D341Med (cell line): Measurements from ENCODE around the gene TMIGD1.
A peak's percentile ranks its signal among the peaks of the same experiment; 100 is the strongest.

Experiments used
- DNase-seq: peaks from one replicate; pipeline ENCODE4 v3.0.0; 2012; ENCODE audit warnings: low spot score

TMIGD1 gene

DNA sequence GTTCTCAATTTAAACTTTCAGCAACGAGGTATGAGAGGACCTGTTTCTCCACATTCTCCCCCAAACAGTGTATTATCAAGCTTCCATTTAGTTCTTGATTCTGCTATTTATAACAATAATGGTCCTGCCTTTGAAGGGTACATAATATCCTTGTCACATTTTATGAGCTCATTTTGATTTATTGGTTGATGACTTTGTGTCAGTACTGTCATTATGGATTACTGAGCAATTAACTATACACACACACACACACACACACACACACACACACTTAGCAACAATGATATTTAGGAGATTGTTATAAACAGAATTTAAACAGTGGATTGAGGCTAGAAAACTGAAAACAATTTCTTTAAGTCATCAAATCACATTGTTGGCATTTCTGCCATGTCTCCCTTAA lies 7.0 kb downstream of the TMIGD1 start:
- no peak for DNase-seq

DNA sequence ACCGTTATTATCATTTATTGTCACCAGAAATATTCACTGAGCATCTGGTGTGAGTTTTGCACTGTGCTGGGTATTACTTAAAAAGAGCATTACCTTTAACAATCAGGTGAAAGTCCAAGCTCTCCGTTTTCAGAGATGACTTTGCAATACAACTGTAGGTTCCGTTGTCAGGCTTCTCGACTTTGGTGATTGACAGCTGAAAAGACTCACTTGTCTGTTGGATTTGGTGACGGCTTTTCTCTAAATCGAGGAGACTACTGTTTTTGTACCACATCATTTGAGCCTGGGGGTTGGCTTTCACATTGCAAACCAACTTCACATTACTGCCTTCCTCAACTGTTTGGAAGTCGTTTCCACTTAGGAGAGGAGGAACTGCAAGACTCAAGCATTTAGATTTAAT lies 9.1 kb downstream of the TMIGD1 start:
- no peak for DNase-seq

DNA sequence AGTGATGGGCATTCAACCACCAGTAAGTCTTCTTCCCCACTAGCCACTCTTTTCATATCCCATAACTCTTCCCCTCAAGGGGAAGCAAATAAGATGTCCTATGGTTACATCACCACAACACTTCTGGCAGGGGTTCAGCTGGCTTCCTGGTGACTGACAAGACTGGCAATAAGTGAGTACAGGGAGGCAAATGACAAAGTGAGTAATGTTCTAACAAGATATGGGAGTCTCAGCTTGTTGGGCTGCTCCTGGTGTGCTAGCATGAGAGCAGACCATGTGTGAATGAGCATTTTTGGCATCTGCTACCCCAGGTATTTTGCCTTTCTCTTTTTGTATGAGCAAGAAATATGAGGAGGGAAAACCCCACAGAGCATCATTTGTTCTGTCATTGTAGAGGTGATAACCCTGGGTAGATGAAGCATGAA lies 9.9 kb downstream of the TMIGD1 start:
- no peak for DNase-seq

DNA sequence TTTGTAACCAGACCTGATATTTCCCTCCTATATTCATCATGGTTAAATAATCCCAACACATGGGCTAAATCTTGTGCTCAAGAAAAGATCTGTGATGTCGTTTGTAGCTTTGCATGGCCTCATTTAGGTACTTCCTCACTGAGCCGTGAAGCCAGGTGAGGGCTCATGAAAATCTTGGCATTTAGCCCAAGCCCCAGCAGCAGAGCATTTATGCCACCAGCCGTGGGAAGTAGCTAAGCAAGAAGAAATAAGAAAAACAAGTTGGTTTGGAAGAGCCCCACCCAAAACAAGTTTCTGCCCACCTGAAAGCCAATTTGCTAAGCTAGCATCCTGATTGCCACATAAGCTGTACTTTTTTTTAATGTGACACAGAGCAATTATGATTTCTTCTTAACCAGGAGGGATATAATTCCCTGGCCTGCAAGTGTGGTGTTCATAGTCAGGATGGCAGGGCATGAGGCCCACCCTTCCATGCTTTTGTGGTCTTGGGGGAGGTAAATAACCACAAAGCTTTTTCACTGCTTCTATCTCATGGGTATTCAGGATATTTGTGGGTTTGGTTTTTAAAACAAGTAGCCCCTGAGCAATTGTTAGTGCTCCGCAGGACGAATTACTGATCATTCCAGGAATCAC lies 10.5 kb downstream of the TMIGD1 start:
- DNase-seq = no peak

DNA sequence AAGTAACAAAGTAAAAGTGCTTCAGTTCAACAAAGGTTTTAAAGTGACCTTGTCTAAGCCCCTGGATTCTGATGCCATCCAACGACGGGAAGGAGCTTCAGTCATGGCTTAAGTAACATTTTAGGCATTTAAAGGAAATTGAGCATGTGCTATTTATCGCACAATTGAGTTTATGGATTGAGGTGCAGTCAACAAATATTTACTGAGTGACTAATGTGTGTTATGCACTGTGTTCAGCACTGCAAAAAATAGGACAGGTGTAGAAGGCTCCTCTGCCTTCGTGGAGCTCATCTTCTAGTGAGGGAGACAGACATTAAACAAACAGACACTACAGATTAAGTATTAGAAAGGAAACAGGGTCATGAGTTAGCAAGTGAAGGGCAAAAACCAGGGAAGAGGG lies 12.5 kb downstream of the TMIGD1 start:
- DNase-seq = no peak

DNA sequence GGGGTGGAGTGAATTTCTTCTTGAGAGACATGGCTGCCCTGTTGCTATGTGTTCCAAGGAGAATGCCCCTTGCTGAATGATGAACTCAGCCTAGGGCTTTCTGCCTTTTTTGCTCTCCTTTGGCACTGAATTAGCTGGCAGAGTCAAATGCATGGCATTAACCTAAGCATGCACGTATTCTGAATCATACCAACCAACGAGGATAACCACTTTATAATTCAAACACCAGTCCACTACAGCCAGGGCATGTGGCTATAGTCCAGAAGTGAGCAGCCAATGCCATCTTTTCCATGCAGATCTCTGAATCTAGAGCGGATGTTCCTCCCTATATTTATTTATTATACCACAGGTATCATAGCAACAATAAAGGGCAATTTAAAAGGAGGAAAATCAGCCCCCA lies 15.7 kb downstream of the TMIGD1 start:
- DNase-seq = no peak

DNA sequence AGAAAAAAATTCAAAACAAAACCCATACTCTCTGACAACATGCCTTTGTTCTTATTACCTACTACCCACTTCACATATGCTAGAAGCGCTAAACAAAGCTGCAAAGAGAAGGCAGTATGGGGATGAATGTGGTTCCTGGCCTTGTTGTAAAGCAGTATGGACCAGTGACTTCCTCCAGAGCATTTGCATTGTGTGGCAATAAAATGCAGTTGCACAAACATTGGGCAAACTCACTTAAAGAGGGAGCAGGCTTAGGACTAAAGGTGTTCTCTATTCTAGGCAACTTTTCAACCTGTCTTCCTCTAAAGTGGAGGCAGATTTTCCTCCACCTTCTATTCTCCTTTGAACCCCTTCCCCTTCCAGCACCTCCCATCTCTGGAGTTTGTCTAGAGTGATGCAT lies 17.1 kb downstream of the TMIGD1 start:
- no peak for DNase-seq

DNA sequence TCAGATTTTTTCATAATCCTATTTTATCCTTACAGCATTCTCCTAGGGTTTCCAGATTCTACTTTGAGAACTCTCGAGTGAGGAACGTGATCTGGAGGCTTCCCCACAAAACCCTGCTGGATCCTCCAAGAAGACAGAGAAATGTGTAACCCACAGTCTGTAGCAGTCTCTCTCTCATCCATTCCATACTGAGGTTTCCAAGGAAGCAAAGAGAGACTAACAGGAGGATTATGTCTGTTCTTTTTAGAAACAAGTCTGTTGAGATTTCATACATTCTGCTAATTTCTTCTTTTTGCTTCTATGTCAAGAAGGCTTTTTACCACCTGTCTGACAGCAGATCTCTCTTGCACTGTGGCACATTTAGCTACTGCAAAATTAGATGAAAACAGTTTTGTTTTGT lies 18.8 kb downstream of the TMIGD1 start:
- DNase-seq = no peak

DNA sequence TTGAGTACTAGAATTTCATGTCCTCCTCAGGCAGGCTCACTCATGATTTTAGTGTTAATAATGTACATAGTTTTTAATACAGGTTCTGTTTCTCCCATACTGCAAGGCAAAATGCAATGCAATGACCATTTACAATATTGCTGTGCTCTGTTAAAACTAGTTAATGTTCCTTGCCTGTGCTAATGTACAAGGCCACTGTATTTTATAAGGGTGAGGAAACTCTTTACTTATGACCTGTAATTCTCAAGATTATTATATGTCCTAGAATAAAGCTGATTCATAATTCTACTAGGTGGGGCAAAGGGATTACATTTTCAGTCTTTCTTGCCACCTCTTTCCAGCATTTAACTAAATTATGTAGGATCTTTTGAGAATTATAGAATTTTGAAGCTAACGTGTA lies 19.4 kb downstream of the TMIGD1 start:
- no peak for DNase-seq

DNA sequence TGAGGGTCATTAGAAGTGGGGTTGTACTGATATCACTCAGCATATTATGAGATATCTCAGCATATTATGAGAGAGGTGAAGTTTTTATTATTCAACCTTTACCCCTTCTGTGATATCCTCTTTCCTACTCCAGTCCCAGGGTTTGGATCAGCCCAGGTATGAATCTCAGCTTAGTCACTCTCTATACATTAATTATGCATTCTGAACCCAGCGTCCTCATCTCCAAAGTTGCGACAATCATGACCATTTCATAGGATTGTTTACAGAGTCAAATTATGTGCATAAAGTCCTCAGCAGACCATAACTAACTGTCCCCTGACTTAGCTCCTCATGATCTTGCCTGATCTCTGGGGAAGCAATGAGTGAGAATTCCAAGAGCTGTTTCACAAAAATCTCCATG lies 21.6 kb downstream of the TMIGD1 start:
- no peak for DNase-seq

DNA sequence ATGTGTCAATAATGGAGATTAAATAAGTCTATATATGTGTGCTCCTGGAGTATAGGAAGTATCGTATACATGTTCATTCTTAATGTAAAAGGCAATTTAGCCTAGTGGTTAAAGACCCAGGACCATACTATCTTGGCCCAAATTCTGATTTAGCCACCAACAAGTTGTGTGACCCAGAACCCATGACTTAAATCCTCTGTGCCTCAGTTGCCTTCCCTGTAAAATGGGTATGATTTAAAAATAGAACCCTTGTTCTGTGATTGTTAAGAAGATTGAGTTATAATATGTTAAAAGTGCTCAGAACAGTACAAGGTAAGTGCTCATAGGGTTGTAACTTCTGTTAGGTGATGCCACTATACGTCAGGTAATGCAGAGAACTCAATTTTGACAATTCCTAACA lies 23.3 kb downstream of the TMIGD1 start:
- DNase-seq = no peak

DNA sequence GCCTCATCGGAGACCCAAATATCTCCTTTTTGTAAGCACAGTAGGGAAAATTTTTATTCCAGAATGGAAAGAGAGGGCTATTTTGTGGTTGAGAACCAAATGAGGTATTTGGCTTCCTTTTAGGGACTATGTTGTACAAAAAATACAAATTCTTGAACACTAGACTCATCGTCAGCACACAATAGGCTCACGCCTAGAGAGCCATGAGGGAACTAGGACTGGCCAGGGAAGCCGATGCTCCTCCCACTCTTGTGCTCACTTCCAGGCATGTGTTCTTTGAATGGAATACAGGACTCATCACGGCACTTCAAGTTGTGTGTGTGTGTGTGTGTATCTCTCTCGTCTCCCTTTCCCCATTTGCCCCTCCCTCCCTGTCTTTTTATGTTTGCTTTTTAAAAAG lies 24.3 kb downstream of the TMIGD1 start:
- DNase-seq = no peak

DNA sequence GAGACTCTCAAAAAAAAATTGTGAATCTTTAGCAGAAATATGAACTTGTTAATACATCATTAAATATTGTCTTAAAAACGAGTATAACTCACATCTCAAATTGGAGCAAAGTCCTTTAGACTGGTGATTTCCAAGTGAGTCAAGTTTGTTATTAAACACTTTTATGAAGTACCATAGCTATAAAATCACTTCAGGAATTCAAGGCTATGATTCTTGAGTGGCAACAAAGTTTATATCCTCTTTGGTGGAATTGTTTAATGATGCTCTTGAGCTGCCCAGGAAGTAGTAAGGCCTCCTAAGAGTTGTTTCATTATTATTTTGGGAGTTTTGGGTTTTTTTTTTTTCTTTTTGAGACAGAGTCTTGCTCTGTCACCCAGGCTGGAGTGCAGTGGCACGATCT lies 25.5 kb downstream of the TMIGD1 start:
- no peak for DNase-seq

DNA sequence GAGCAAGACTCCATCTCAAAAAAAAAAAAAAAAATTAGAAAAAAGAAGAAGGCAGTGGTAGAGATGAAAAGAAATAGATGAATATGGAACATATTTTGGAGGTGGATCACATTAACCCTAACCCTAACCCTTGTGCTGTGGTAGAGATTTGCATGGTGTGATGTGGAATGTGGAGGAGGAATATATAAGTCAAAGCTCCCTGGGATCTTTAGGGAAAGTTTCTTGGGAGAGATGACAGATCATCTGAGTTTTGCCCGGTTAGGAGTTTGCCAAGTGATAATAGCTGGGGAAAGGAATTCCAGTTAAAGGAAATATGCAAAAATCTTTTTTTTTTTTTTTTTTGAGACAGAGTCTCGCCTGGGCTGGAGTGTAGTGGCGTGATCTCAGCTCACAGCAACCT lies 29.1 kb downstream of the TMIGD1 start:
- DNase-seq = no peak

DNA sequence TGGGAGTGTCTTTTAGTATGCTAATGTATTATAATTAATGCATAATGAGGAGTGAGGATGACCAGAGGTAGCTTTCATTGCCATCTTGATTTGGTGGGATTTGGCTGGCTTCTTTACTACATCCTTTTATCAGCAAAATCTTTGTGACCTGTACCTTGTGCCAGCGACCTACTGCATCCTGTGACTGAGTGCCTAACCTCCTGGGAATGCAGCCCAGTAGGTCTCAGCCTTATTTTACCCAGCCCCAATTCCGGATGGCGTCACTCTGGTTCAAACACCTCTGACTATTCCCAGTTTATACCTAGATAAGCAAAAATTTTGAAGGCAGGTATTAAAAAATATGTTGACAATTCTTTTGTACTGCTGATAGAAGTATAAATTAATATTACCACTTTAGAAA lies 31.6 kb downstream of the TMIGD1 start:
- DNase-seq = no peak

DNA sequence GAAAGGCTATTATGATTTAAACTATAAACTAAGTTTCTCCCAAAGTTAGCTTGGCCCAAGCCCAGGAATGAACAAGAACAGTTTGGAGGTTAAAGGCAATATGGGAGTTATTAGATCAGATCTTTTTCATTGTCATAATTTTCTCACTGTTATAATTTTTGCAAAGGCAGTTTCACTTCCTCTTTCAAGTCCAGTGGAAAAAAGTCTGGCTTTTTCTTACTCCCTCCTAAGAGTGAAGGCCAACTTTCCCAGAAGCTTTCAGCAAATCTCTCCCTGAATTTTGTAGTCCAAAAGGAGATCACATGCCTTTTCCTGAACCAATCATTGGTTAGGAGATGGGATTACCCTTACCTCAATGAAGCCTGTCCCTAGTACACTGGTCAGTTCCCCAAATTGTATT lies 33.0 kb downstream of the TMIGD1 start:
- no peak for DNase-seq

DNA sequence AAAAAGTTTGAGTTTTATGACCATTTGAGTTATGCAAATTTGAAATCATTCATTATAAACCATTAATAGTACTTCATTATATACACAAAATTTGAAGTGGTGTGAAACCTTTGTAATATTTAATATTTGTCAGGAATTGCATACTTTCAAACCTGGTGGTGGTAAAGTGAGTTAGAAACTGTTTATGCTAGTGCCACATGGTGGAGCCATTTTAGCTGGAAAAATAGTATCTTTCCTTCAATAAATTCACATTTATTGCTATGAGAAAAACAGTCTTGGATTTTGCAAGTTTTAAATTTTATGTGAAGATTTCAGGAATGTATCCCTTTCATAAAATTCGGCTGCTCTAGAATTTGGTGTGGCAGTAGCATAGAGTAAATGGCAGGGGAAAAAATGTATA lies 34.9 kb downstream of the TMIGD1 start:
- DNase-seq = no peak

DNA sequence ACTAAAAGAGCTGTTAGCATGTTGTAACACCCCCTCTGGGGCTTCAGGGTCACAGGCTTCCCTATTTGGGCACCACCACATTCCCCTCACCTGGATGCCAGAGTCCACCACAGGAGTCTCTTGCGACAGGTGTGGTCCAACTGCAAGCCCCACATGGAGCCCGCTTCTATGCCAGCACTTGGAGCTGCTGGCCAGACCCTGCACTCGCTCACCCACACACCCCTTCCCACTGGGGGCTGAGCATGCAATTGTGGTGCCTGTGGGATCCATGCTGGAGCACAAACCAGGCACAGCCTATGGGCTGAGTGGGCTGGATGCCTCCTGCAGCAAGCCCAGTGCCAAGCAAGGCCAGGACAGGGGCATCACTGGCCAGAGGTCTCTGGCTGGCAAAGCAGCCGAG lies 36.1 kb downstream of the TMIGD1 start:
- DNase-seq = no peak

DNA sequence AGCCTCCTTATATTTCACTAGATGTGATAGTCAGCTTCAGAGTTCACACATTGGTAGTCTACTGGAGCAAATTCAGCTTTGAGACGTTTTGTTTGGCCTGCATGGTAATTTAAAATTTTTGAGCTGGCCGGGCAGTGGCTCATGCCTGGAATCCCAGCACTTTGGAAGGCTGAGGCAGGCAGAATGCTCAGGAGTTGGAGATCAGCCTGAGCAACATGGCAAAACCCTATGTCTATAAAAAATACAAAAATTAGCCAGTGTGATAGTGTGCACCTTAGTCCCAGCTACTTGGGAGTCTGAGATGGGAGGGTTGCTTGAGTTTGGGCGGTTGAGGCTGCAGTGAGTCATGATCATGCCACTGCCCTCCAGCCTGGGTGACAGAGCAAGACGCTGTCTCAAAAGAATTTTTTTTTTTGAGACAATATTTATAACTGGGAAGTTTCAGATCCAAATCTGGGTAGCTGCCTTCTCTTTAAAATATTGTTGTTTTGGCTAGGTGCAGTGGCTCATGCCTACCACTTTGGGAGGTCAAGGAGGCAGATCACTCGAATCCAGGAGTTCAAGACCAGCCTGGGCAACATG lies 37.3 kb downstream of the TMIGD1 start:
- DNase-seq = no peak

DNA sequence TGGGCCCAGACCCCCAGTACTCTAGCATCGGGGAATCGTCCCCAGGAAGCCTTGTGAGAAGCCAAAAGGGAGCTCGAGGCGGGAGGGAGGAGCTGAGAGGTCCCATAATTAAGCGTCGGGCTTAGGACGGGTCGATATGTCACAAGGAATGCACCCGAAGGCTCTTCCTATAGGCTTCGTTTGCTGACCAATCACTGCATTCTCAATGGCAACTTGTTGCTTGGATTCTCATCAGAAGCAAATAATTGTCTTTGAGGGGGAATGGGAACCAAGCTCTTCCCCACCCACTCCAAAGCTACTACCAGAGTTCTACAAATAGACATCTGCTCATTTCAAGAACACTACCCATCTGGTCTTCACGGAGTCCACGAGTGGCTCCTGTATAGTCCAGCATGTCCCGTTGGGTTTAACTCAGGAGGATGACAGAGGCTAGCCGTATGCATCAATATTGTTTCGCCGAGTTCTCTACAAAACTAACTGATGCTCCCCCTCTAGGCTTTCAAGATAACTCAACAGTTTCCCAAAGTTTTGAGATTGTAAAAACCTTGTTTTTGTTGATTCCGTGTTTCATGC lies 41.5 kb downstream of the TMIGD1 start:
- DNase-seq = no peak

DNA sequence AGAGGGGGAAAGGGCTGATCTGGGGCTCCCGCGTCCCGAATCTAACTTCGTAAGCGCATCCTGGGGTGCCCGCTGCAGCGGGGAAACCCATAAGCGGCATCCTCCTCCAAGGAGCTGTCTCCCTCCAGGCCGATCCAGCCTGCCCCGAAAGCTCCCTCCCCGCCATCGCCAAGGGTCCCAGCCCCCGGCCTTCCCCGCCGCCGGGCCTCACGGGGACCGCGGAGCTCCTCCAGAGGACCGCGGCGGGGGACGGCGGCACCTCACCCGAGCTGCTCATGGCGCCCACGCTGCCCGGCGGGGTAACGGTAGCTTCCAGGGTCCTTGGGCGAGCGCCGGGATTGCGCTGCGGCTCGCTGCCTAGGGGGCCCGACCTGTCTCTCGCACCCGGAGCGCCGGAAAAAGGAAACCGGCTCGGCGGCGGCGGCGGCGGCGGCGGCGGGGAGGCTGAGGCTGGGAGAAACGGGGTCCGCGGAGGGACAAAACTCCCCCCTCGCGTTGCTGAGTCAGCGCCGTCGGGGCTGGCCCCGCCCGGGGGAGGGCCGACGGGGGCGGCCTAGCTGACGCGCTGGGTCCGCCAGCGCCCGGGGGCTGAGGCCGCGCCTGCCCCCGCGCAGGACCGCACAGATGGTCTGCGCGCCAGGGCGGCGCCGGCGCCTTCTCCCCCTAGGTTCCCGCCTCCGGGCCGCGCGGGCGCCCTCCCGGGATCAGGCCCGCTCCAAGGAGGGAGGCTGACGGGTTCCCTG lies 42.1 kb downstream of the TMIGD1 start, which contains the start of gene BLMH:
BLMH (minus strand) TSS at position 402 of the 743 bp plus-strand sequence; CDS start at position 277, 125 bp downstream.
- peak; percentile 100 for DNase-seq

DNA sequence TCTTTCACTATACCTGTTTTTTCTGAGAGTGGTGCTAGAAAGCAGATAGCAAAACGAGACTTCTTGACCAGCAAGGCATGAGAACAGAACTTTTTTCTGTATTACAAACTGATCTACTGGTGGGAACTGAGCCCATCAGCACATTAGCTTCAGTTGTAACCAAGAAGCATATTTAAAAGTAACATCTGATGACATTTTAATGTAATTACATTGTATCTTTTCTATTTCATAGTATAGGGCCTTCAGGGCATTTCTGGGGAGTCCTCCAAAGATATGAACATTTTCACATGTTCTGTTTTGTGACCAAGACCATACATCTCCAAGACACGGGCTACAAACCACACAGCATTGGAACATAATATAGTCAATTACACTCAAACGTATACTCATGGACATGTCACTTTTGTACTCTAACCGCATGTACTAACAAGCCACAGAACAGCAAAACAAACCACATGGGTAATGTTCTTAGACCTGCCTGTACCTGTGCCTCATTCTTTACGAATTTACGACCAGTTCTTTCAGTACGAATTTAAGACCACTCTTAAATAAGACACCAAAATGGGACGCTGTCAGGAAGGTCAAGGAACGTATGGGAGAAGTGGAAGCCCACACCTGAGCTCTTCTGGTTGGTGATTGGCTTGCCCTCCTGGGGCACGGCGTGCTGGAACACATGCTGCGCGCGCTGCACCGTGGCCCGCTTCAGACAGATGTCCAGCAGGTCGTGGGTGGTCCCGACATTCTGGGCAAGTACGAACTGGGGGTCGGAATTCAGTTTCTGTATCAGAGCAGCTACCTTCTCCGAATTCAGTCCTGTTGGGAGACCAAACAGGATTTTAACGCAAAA lies 42.9 kb downstream of the TMIGD1 start:
- DNase-seq = peak; percentile 82
